H1 (cell line): Measurements from ENCODE around the gene OBSCN. TPM values are rescaled to one million over a fixed set of nuclear protein-coding genes. Genes with fewer than 3 reads are reported as not detected.

Experiments
- CTCF ChIA-PET: fragments of 300-600 bp; sonication (Branson Sonifier 250); formaldehyde crosslinking; loops from one replicate; lab custom pipeline; 2021; ENCODE audit not compliant: partially characterized antibody; lab: Charles Lee
- POLR2A ChIA-PET: fragments of 300-600 bp; sonication (Branson Sonifier 250); formaldehyde crosslinking; loops from one replicate; lab custom pipeline; 2021; ENCODE audit warnings: inconsistent platforms; ENCODE audit not compliant: partially characterized antibody; lab: Charles Lee
- DNase-seq, 2 experiments: peaks; one replicate each; pipeline versions ENCODE4 v3.0.0 to v3.0.0-alpha.2; 2010 to 2022; ENCODE audit warnings: low spot score in 2 of 2, low read depth in 1 of 2, mixed read lengths in 1 of 2
- FAIRE-seq: peaks from 2 replicates; lab custom pipeline; 2011; peaks lifted over from hg19 to GRCh38; lab: Jason Lieb, UNC
- H2AFZ ChIP-seq: 2 replicates; pipeline ENCODE4 v1.8.1; 2012; ENCODE audit warnings: low read length, inconsistent platforms
- H2AK5ac ChIP-seq: 2 replicates; pipeline ENCODE4 v1.6.1; 2013; ENCODE audit warnings: low read depth, low read length
- H2BK120ac ChIP-seq: replicated peaks from 2 replicates; pipeline ENCODE3; 2013; ENCODE audit warnings: low read depth, low read length, inconsistent platforms
- H2BK12ac ChIP-seq: 2 replicates; pipeline ENCODE4 v1.6.1; 2013; ENCODE audit warnings: low read depth, low read length
- H2BK15ac ChIP-seq: 2 replicates; pipeline ENCODE4 v1.6.1; 2013; ENCODE audit warnings: low read length
- H2BK20ac ChIP-seq: 2 replicates; pipeline ENCODE4 v1.6.1; 2013; ENCODE audit warnings: low read length
- H2BK5ac ChIP-seq: 2 replicates; pipeline ENCODE4 v1.6.1; 2013; ENCODE audit warnings: low read depth, low read length
- H3K14ac ChIP-seq: 2 replicates; pipeline ENCODE4 v1.6.1; 2013; ENCODE audit warnings: inconsistent platforms; ENCODE audit not compliant: insufficient read length
- H3K18ac ChIP-seq: 2 replicates; pipeline ENCODE4 v1.6.1; 2013; ENCODE audit warnings: low read length; ENCODE audit errors: extremely low read depth
- H3K23ac ChIP-seq: 2 replicates; pipeline ENCODE4 v1.6.1; 2013; ENCODE audit warnings: inconsistent platforms; ENCODE audit not compliant: insufficient read length
- H3K23me2 ChIP-seq: 2 replicates; pipeline ENCODE4 v1.6.1; 2013; ENCODE audit warnings: low read depth, low read length
- H3K27ac ChIP-seq: 2 replicates; pipeline ENCODE4 v1.6.1; 2011; ENCODE audit warnings: low read depth, low read length, inconsistent platforms
- H3K27me3 ChIP-seq, 4 experiments: replicated peaks in 1 of 4; 1 replicate in 1 of 4; 2 replicates in 3 of 4; pipeline versions ENCODE4 v1.6.1 to v1.8.1; 2011 to 2013; ENCODE audit warnings: low read length in 3 of 4, mild to moderate bottlenecking in 3 of 4, inconsistent platforms in 2 of 4, mixed read lengths in 2 of 4, moderate library complexity in 1 of 4; ENCODE audit not compliant: control insufficient read depth in 3 of 4, insufficient read depth in 3 of 4; ENCODE audit errors: extremely low read depth in 1 of 4
- H3K36me3 ChIP-seq, 4 experiments: 2 replicates each; pipeline versions ENCODE4 v1.6.1 to v1.8.1; 2011 to 2013; ENCODE audit warnings: mild to moderate bottlenecking in 4 of 4, low read length in 3 of 4, moderate library complexity in 2 of 4, control low read depth in 1 of 4, inconsistent platforms in 1 of 4; ENCODE audit not compliant: insufficient read depth in 4 of 4, control insufficient read depth in 2 of 4
- H3K4ac ChIP-seq: replicated peaks from 2 replicates; pipeline ENCODE3; 2013; ENCODE audit warnings: low read length, low read depth, mixed read lengths, inconsistent platforms; ENCODE audit not compliant: insufficient read length
- H3K4me1 ChIP-seq, 4 experiments: replicated peaks in 1 of 4; 1 replicate in 1 of 4; 2 replicates in 3 of 4; pipeline versions ENCODE4 v1.6.1 to v1.8.1; 2011 to 2013; ENCODE audit warnings: low read length in 3 of 4, inconsistent platforms in 2 of 4, mixed read lengths in 1 of 4; ENCODE audit not compliant: insufficient read depth in 4 of 4, control insufficient read depth in 3 of 4
- H3K4me2 ChIP-seq, 2 experiments: 2 replicates each; pipeline versions ENCODE4 v1.6.1 to v1.8.1; 2011 to 2013; ENCODE audit warnings: low read depth in 2 of 2, low read length in 2 of 2, control low read depth in 1 of 2, inconsistent platforms in 1 of 2, mild to moderate bottlenecking in 1 of 2; ENCODE audit not compliant: insufficient read depth in 1 of 2
- H3K4me3 ChIP-seq, 4 experiments: fragments of 200-600, 300-600 bp in 1 of 4; sonication (generic), shearing (Covaris generic), sonication (Bioruptor Twin) in 1 of 4; 2 replicates each; pipeline versions ENCODE4 v1.5.1 to v1.8.1; 2011 to 2016; ENCODE audit warnings: low read length in 4 of 4, low read depth in 3 of 4, control low read depth in 2 of 4, inconsistent platforms in 2 of 4, mild to moderate bottlenecking in 2 of 4, mixed read lengths in 1 of 4, moderate library complexity in 1 of 4; ENCODE audit not compliant: insufficient read depth in 2 of 4; ENCODE audit errors: extremely low read depth in 1 of 4
- H3K56ac ChIP-seq: replicated peaks from 2 replicates; pipeline ENCODE3; 2013; ENCODE audit warnings: low read depth, mild to moderate bottlenecking, mixed read lengths, low read length, inconsistent platforms; ENCODE audit not compliant: insufficient read length
- H3K79me1 ChIP-seq: 2 replicates; pipeline ENCODE4 v1.6.1; 2013; ENCODE audit warnings: low read depth, low read length, control low read depth
- H3K79me2 ChIP-seq, 2 experiments: 2 replicates each; pipeline versions ENCODE4 v1.6.1 to v1.8.1; 2012 to 2013; ENCODE audit warnings: low read length in 2 of 2, mild to moderate bottlenecking in 2 of 2, inconsistent platforms in 1 of 2; ENCODE audit not compliant: insufficient read depth in 2 of 2, control insufficient read depth in 1 of 2
- H3K9ac ChIP-seq, 4 experiments: replicated peaks in 1 of 4; 1 replicate in 1 of 4; 2 replicates in 3 of 4; pipeline versions ENCODE4 v1.6.1 to v1.8.1; 2011 to 2013; ENCODE audit warnings: low read depth in 3 of 4, low read length in 3 of 4, control low read depth in 2 of 4, mild to moderate bottlenecking in 2 of 4, moderate library complexity in 2 of 4, inconsistent platforms in 1 of 4; ENCODE audit errors: extremely low read depth in 1 of 4
- H3K9me3 ChIP-seq, 2 experiments: 2 replicates each; pipeline versions ENCODE4 v1.6.1 to v1.8.1; 2012 to 2013; ENCODE audit warnings: mild to moderate bottlenecking in 2 of 2, moderate library complexity in 2 of 2, control low read depth in 1 of 2, inconsistent platforms in 1 of 2, low read depth in 1 of 2, low read length in 1 of 2, mixed read lengths in 1 of 2; ENCODE audit not compliant: insufficient read depth in 2 of 2
- H4K20me1 ChIP-seq, 2 experiments: replicated peaks in 1 of 2; 2 replicates each; pipeline versions ENCODE3 to v1.8.1; 2011 to 2013; ENCODE audit warnings: inconsistent platforms in 2 of 2, low read length in 2 of 2, mild to moderate bottlenecking in 1 of 2; ENCODE audit not compliant: insufficient read depth in 2 of 2, control insufficient read depth in 1 of 2
- H4K5ac ChIP-seq: 2 replicates; pipeline ENCODE4 v1.6.1; 2013; ENCODE audit warnings: low read length, low read depth, mixed read lengths, inconsistent platforms; ENCODE audit not compliant: insufficient read length
- H4K8ac ChIP-seq: 2 replicates; pipeline ENCODE4 v1.8.0; 2013; ENCODE audit warnings: mild to moderate bottlenecking, moderate library complexity, low read length, inconsistent platforms; ENCODE audit not compliant: insufficient read depth; ENCODE audit errors: extremely low read depth
- H4K91ac ChIP-seq: replicated peaks from 2 replicates; pipeline ENCODE3; 2013; ENCODE audit warnings: low read length, mixed read lengths, inconsistent platforms; ENCODE audit not compliant: insufficient read length
- CBX5 ChIP-seq: fragments of 300-800, 300-1000 bp; sonication (generic); IDR thresholded peaks from 2 replicates; pipeline ENCODE4 v1.7.1; 2016; ENCODE audit warnings: antibody characterized with exemption, low read length, low read depth
- EGR1 ChIP-seq: IDR thresholded peaks from 2 replicates; pipeline ENCODE4 v1.6.1; 2011; ENCODE audit warnings: low read depth, low read length, borderline replicate concordance
- EP300 ChIP-seq, 2 experiments: IDR thresholded peaks; 1 replicate in 1 of 2; 2 replicates in 1 of 2; pipeline ENCODE4 v1.6.1; 2011 to 2012; ENCODE audit warnings: low read depth in 2 of 2, low read length in 2 of 2, mild to moderate bottlenecking in 2 of 2, borderline replicate concordance in 1 of 2, inconsistent platforms in 1 of 2, moderate library complexity in 1 of 2
- FOSL1 ChIP-seq: IDR thresholded peaks from 2 replicates; pipeline ENCODE4 v1.6.1; 2011; ENCODE audit warnings: mild to moderate bottlenecking, low read depth, low read length, moderate library complexity; ENCODE audit not compliant: insufficient read depth
- HDAC6 ChIP-seq: IDR thresholded peaks from one replicate; pipeline ENCODE4 v1.7.1; 2012; ENCODE audit warnings: low read depth, mild to moderate bottlenecking, inconsistent platforms, low read length, moderate library complexity
- NANOG ChIP-seq: IDR thresholded peaks from 2 replicates; pipeline ENCODE4 v1.6.1; 2011; ENCODE audit warnings: low read length, low read depth, mild to moderate bottlenecking, inconsistent platforms; ENCODE audit not compliant: insufficient read depth, poor library complexity, severe bottlenecking
- RXRA ChIP-seq: IDR thresholded peaks from 2 replicates; pipeline ENCODE4 v1.6.1; 2011; ENCODE audit warnings: low read depth, mild to moderate bottlenecking, low read length, moderate library complexity; ENCODE audit not compliant: insufficient read depth
- SP1 ChIP-seq: IDR thresholded peaks from 2 replicates; pipeline ENCODE4 v1.6.1; 2011; ENCODE audit warnings: low read depth, low read length
- ZNF274 ChIP-seq: IDR thresholded peaks from 2 replicates; pipeline ENCODE4 v1.7.0; 2012; ENCODE audit warnings: low read length, borderline replicate concordance; ENCODE audit errors: extremely low read depth
- WGBS, 2 experiments: shearing (Covaris generic) in 1 of 2; methylation state at CpG; one replicate each; pipeline versions ENCODE4 v1.1.6 to v1.1.7; 2013 to 2015; ENCODE audit warnings: low lambda C conversion rate in 2 of 2, mixed read lengths in 2 of 2, inconsistent platforms in 1 of 2, low coverage in 1 of 2, missing lambda C conversion rate in 1 of 2; ENCODE audit not compliant: insufficient replicate concordance in 2 of 2, insufficient coverage in 1 of 2, insufficient read length in 1 of 2; ENCODE audit errors: extremely low coverage in 1 of 2, missing lambda C conversion rate in 1 of 2; 5-methylcytosine and 5-hydroxymethylcytosine counted together
- polyA plus RNA-seq, 7 experiments: library from polyadenylated mRNA; depleted of rRNA in 3 of 7; stranded (reverse) in 5 of 7; unstranded in 2 of 7; fragments of >200 nt in 5 of 7; fragments of 200-250 nt in 2 of 7; gene quantifications; 1 replicate in 5 of 7; 2 replicates in 1 of 7; 4 replicates in 1 of 7; pipeline versions ENCODE4 v1.2.1 to v1.2.3, GENCODE V29; 2011 to 2013; ENCODE audit warnings: missing spikeins in 2 of 7, mixed read lengths in 2 of 7
- total RNA-seq: library from RNA; stranded (reverse); fragmentation: NEBNext Ultra II Directional; extraction: Animal tissue kit (Norgen Biotek cat#: 25700); gene quantifications from 2 replicates; pipeline ENCODE4 v1.2.1, GENCODE V29; 2021
- TF ChIP-seq, protein P1 (sequence below): IDR thresholded peaks from 2 replicates; pipeline ENCODE4 v1.6.1; 2012; ENCODE audit warnings: low read length, inconsistent platforms
- TF ChIP-seq, protein P2 (sequence below): IDR thresholded peaks from 2 replicates; pipeline ENCODE4 v1.6.1; 2011; ENCODE audit warnings: low read length, improper control_type of control experiment

Gene OBSCN
- total and polyA plus RNA-seq, 2 of the 8 experiments (the other 6 are each of a cell fraction or from before 2014, with no cell fraction given) = 7.5 to 28.4 TPM

DNA sequence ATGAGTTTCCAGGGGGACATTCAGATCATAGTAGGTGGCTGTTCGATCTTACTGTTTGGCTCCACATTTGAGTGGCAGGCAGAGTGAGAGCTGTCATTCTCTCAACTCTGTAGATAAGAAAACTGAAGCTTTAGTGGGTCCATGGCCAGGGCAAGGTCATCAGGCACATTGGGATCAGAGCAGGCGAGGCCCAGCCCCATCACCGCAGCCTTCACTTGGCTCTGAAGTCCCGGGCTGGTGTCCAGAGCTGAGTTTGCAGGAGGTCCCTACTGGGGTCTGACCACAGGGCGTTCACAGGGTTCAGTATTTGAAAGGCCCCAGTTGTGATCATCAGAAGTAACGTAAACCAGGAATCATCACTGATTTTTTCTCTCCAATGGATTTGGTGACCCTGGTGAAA is 76.7 kb downstream of the OBSCN start:
- Histone ChIP-seq H3K23ac (no peak overlapping the region), H3K36me3 (peaks cover 3 to 20% (median 9%) of the 10 kb centered on the region in 4 experiments; a peak in 6 of 8 replicates), H3K4me1 (no peaks in the 10 kb centered on the region), H2AFZ (no peak overlapping the region), H3K23me2 (no peaks in the 10 kb centered on the region), H3K9me3 (no peaks in the 10 kb centered on the region), H3K4me2 (no peak overlapping the region), H3K9ac (no peak overlapping the region), H3K27ac (no peak overlapping the region), H4K91ac (no peak overlapping the region), H4K5ac (no peak overlapping the region), H4K8ac (no peak overlapping the region), H2BK20ac (no peak overlapping the region), H2BK12ac (no peak overlapping the region), H2BK5ac (no peak overlapping the region), H2BK120ac (no peak overlapping the region), H3K14ac (no peak overlapping the region), H2BK15ac (no peak overlapping the region), H4K20me1 (peaks cover 6 to 7% of the 10 kb centered on the region in 2 experiments), H3K56ac (no peak overlapping the region), H3K79me1 (no peaks in the 10 kb centered on the region), H3K4me3 (no peak overlapping the region), H3K18ac (no peak overlapping the region), H3K79me2 (no peaks in the 10 kb centered on the region), H3K4ac (no peak overlapping the region), H3K27me3 (no peaks in the 10 kb centered on the region), H2AK5ac (no peak overlapping the region)
- 93% methylated on average over 6 of the region's 6 CpGs; no CpG with 5 or more reads in 1 of the 2 experiments for WGBS, 2 experiments
- POLR2A ChIA-PET = no interaction called here
- DNase-seq (no peak), FAIRE-seq (no peak)
- CTCF ChIA-PET = interaction anchor here (0.6 to 1.8 kb wide), 5 partner anchors 8 to 55 kb away, joined by 3 to 7 read pairs (median 4); no protein-coding TSS in a partner anchor
- no peak for TF ChIP-seq RXRA
- TF ChIP-seq, protein P1, sequence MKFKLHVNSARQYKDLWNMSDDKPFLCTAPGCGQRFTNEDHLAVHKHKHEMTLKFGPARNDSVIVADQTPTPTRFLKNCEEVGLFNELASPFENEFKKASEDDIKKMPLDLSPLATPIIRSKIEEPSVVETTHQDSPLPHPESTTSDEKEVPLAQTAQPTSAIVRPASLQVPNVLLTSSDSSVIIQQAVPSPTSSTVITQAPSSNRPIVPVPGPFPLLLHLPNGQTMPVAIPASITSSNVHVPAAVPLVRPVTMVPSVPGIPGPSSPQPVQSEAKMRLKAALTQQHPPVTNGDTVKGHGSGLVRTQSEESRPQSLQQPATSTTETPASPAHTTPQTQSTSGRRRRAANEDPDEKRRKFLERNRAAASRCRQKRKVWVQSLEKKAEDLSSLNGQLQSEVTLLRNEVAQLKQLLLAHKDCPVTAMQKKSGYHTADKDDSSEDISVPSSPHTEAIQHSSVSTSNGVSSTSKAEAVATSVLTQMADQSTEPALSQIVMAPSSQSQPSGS = no peak
- TF ChIP-seq FOSL1 = no peak
- no peak for TF ChIP-seq SP1
- no peak for TF ChIP-seq EGR1
- no peak for TF ChIP-seq HDAC6
- no peak for TF ChIP-seq NANOG
- TF ChIP-seq ZNF274 = no peak
- no peak for TF ChIP-seq CBX5
- no peak for TF ChIP-seq EP300 (IDR thresholded peaks at IDR 0.05; ENCODE audit: borderline replicate concordance in 1 of 2, low read depth in 2 of 2, low read length in 2 of 2)
- TF ChIP-seq, protein P2, sequence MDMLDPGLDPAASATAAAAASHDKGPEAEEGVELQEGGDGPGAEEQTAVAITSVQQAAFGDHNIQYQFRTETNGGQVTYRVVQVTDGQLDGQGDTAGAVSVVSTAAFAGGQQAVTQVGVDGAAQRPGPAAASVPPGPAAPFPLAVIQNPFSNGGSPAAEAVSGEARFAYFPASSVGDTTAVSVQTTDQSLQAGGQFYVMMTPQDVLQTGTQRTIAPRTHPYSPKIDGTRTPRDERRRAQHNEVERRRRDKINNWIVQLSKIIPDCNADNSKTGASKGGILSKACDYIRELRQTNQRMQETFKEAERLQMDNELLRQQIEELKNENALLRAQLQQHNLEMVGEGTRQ = no peak
